ENCODE data around the gene NLGN3. TPM values are rescaled to one million over a fixed set of nuclear protein-coding genes. Genes with fewer than 3 reads are reported as not detected.

Gene NLGN3
- total RNA-seq, 1 experiment from 2014 or later = 0.28 TPM

DNA sequence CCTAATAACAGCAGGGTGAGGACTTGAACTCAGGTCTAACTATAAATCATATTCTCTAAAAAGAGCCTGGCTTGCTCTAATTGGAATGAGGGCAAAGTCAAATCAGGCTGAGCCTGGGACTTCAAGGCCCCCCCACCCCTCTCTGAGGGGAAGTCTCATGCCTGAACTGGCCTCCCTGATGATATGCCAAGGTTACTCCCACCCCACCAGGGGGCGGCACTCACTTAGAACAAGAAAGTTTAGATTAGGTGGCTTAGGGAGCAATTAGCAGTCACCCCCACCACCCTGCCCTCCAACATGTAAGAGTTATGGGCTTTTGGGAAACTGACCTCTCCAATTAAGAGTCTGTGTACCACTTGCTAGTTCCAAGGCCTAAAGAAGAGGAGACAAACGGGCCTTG lies 46.3 kb upstream of the NLGN3 start:
- intact Hi-C loops (cut with micrococcal nuclease; ENCODE audit: unreplicated experiment) = loop anchor here (5.0 kb wide), 1 partner anchor 79 kb away; no protein-coding TSS in a partner anchor
- H3K4me3 ChIP-seq (ENCODE audit: low read depth in 2 of 2, low read length in 2 of 2) = no peak overlapping the region
- TF ChIP-seq POLR2AphosphoS5 (IDR thresholded peaks at IDR 0.05; ENCODE audit: low read depth, low read length) (no peak), SIN3A (IDR thresholded peaks at IDR 0.05; ENCODE audit: borderline replicate concordance, insufficient read depth, low read depth, low read length) (no peak), TCF7L2 (IDR thresholded peaks at IDR 0.05; ENCODE audit: low read depth, low read length) (no peak)
- TF ChIP-seq, protein P1, sequence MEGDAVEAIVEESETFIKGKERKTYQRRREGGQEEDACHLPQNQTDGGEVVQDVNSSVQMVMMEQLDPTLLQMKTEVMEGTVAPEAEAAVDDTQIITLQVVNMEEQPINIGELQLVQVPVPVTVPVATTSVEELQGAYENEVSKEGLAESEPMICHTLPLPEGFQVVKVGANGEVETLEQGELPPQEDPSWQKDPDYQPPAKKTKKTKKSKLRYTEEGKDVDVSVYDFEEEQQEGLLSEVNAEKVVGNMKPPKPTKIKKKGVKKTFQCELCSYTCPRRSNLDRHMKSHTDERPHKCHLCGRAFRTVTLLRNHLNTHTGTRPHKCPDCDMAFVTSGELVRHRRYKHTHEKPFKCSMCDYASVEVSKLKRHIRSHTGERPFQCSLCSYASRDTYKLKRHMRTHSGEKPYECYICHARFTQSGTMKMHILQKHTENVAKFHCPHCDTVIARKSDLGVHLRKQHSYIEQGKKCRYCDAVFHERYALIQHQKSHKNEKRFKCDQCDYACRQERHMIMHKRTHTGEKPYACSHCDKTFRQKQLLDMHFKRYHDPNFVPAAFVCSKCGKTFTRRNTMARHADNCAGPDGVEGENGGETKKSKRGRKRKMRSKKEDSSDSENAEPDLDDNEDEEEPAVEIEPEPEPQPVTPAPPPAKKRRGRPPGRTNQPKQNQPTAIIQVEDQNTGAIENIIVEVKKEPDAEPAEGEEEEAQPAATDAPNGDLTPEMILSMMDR (IDR thresholded peaks at IDR 0.05) = peak; percentile 67
- TF ChIP-seq, protein P2, sequence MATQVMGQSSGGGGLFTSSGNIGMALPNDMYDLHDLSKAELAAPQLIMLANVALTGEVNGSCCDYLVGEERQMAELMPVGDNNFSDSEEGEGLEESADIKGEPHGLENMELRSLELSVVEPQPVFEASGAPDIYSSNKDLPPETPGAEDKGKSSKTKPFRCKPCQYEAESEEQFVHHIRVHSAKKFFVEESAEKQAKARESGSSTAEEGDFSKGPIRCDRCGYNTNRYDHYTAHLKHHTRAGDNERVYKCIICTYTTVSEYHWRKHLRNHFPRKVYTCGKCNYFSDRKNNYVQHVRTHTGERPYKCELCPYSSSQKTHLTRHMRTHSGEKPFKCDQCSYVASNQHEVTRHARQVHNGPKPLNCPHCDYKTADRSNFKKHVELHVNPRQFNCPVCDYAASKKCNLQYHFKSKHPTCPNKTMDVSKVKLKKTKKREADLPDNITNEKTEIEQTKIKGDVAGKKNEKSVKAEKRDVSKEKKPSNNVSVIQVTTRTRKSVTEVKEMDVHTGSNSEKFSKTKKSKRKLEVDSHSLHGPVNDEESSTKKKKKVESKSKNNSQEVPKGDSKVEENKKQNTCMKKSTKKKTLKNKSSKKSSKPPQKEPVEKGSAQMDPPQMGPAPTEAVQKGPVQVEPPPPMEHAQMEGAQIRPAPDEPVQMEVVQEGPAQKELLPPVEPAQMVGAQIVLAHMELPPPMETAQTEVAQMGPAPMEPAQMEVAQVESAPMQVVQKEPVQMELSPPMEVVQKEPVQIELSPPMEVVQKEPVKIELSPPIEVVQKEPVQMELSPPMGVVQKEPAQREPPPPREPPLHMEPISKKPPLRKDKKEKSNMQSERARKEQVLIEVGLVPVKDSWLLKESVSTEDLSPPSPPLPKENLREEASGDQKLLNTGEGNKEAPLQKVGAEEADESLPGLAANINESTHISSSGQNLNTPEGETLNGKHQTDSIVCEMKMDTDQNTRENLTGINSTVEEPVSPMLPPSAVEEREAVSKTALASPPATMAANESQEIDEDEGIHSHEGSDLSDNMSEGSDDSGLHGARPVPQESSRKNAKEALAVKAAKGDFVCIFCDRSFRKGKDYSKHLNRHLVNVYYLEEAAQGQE (IDR thresholded peaks at IDR 0.05; ENCODE audit: insufficient read depth in 1 of 2, low read depth in 2 of 2, low read length in 1 of 2) = no peak
- ATAC-seq (no peak), DNase-seq (ENCODE audit: low read depth, low spot score) (no peak)
- no peaks in the 10 kb centered on the region for H3K36me3 ChIP-seq (ENCODE audit: control insufficient read depth, insufficient read depth, low read length)
- H3K27ac ChIP-seq (ENCODE audit: low read length) = no peak overlapping the region
- in situ Hi-C loops (cut with HindIII; ENCODE audit: low pct_unique_long_range_greater_than_20kb, low sequenced_read_pairs) = no loop called here
- no TSS peak for BruUV-seq (replicated peaks)
- H3K27me3 ChIP-seq (ENCODE audit: control insufficient read depth, insufficient read depth, low read length) = peaks cover 4% of the 10 kb centered on the region
- no peaks in the 10 kb centered on the region for H3K9me3 ChIP-seq (ENCODE audit: control insufficient read depth, insufficient read depth, low read depth, low read length)
- H3K4me1 ChIP-seq (ENCODE audit: control insufficient read depth, insufficient read depth, low read length) = no peaks in the 10 kb centered on the region; the same call in 1 of the 2 replicates
- CTCF ChIA-PET = no interaction called here
- POLR2A ChIA-PET = no interaction called here

DNA sequence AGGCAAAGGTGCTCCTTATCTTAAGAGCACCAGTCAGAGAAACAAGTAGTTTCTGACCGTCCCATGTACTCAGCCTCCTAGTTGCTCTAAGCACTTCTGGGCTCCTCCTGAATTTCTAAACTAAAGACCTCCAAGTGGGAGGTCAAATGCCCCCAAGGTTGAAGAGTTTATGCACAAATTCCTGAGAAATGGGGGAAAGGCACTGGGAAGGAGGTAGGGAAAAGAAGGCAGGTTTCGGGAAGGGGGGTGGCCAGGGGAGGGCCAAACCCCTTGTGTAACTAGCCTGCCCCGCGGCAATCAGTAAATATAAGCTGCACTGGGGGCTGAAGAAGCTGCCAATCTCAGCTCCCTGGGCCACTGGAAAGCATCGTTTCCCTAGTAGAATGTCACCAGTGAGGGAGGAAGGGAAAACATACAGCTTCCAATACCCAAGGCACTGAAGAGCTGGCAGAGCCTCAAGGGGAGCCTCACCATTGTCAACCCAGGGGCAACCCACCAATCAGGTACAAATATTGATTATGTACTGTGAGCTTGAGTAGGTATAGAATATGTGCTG lies 45.6 kb upstream of the NLGN3 start:
- BruUV-seq (replicated peaks) = no TSS peak
- no peak for TF ChIP-seq POLR2AphosphoS5 (IDR thresholded peaks at IDR 0.05; ENCODE audit: low read depth, low read length)
- TF ChIP-seq, protein P2 (IDR thresholded peaks at IDR 0.05; ENCODE audit: insufficient read depth in 1 of 2, low read depth in 2 of 2, low read length in 1 of 2) = no peak
- no peak for TF ChIP-seq SIN3A (IDR thresholded peaks at IDR 0.05; ENCODE audit: borderline replicate concordance, insufficient read depth, low read depth, low read length)
- TF ChIP-seq, protein P1 (IDR thresholded peaks at IDR 0.05) = no peak
- TF ChIP-seq TCF7L2 (IDR thresholded peaks at IDR 0.05; ENCODE audit: low read depth, low read length) = no peak
- CTCF ChIA-PET = interaction anchor here (1.0 kb wide), 1 partner anchor 79 kb away, joined by 4 read pairs; no protein-coding TSS in a partner anchor

More for the DNA sequence above, 45.6 kb upstream of the NLGN3 start:
- POLR2A ChIA-PET = no interaction called here
- Histone ChIP-seq H3K9me3 (ENCODE audit: control insufficient read depth, insufficient read depth, low read depth, low read length) (no peaks in the 10 kb centered on the region), H3K27me3 (ENCODE audit: control insufficient read depth, insufficient read depth, low read length) (peaks cover 4% of the 10 kb centered on the region), H3K27ac (ENCODE audit: low read length) (no peak overlapping the region), H3K4me3 (ENCODE audit: low read depth in 2 of 2, low read length in 2 of 2) (no peak overlapping the region), H3K36me3 (ENCODE audit: control insufficient read depth, insufficient read depth, low read length) (no peaks in the 10 kb centered on the region), H3K4me1 (ENCODE audit: control insufficient read depth, insufficient read depth, low read length) (peaks cover 4% of the 10 kb centered on the region; the same call in 1 of the 2 replicates)
- intact Hi-C loops (cut with micrococcal nuclease; ENCODE audit: unreplicated experiment) = loop anchor here (5.0 kb wide), 1 partner anchor 78 kb away; no protein-coding TSS in a partner anchor
- in situ Hi-C loops (cut with HindIII; ENCODE audit: low pct_unique_long_range_greater_than_20kb, low sequenced_read_pairs) = no loop called here
- no peak for DNase-seq (ENCODE audit: low read depth, low spot score)
- ATAC-seq = no peak

All from Panc1 (cell line).